Liver (tissue), 9 donors: ENCODE results near the gene SOX8. TPM values are rescaled to one million over a fixed set of nuclear protein-coding genes. Genes with fewer than 3 reads are reported as not detected.

ENCODE experiments used
- DNase-seq: peaks from one replicate; pipeline ENCODE4 v3.0.0-alpha.2; 2017; ENCODE audit warnings: low spot score
- H3K27ac ChIP-seq, 2 donors: one replicate each; pipeline ENCODE4 v1.7.0; 2013; ENCODE audit warnings: inconsistent platforms in 2 of 2, low read length in 2 of 2, control low read depth in 1 of 2, low read depth in 1 of 2, mild to moderate bottlenecking in 1 of 2
- H3K27me3 ChIP-seq, 4 donors: one replicate each; pipeline versions ENCODE4 v1.6.1 to v1.7.0; 2013; ENCODE audit warnings: low read length in 3 of 4, inconsistent platforms in 1 of 4, mild to moderate bottlenecking in 1 of 4, moderate library complexity in 1 of 4; ENCODE audit not compliant: control insufficient read depth in 4 of 4, insufficient read depth in 4 of 4
- H3K36me3 ChIP-seq, 4 donors: one replicate each; pipeline versions ENCODE4 v1.6.1 to v1.7.0; 2013; ENCODE audit warnings: low read length in 3 of 4, mild to moderate bottlenecking in 3 of 4, low read depth in 1 of 4, moderate library complexity in 1 of 4; ENCODE audit not compliant: control insufficient read depth in 4 of 4, insufficient read depth in 3 of 4
- H3K4me1 ChIP-seq, 4 donors: one replicate each; pipeline versions ENCODE4 v1.6.1 to v1.7.0; 2013; ENCODE audit warnings: low read length in 3 of 4, mild to moderate bottlenecking in 3 of 4, moderate library complexity in 1 of 4; ENCODE audit not compliant: control insufficient read depth in 4 of 4, insufficient read depth in 4 of 4
- H3K4me3 ChIP-seq, 3 donors: one replicate each; pipeline versions ENCODE4 v1.6.1 to v1.7.0; 2013; ENCODE audit warnings: low read length in 3 of 3, control low read depth in 1 of 3, low read depth in 1 of 3, mild to moderate bottlenecking in 1 of 3
- H3K9ac ChIP-seq, 2 donors: one replicate each; pipeline ENCODE4 v1.7.0; 2013; ENCODE audit warnings: low read length in 2 of 2, mild to moderate bottlenecking in 2 of 2, moderate library complexity in 2 of 2, control low read depth in 1 of 2, low read depth in 1 of 2
- H3K9me3 ChIP-seq, 4 donors: one replicate each; pipeline versions ENCODE4 v1.6.1 to v1.7.0; 2013; ENCODE audit warnings: low read length in 3 of 4; ENCODE audit not compliant: control insufficient read depth in 4 of 4
- ATF3 ChIP-seq: IDR thresholded peaks from 2 replicates; pipeline ENCODE4 v1.6.1; 2016; ENCODE audit warnings: antibody characterized with exemption
- CTCF ChIP-seq: fragments of 150-350 bp; IDR thresholded peaks from 2 replicates; pipeline ENCODE4 v1.5.1; 2017; ENCODE audit warnings: improper control_type of control experiment, low read depth, low read length; ENCODE audit not compliant: missing input control
- EGR1 ChIP-seq, 2 donors: IDR thresholded peaks; 2 replicates each; pipeline ENCODE4 v1.6.1; 2016 to 2018; ENCODE audit warnings: antibody characterized with exemption in 2 of 2, low read depth in 2 of 2
- FOXA1 ChIP-seq: IDR thresholded peaks from 2 replicates; pipeline ENCODE4 v1.6.1; 2016; ENCODE audit warnings: antibody characterized with exemption
- FOXA2 ChIP-seq: IDR thresholded peaks from 2 replicates; pipeline ENCODE4 v1.6.1; 2016; ENCODE audit warnings: antibody characterized with exemption
- GABPA ChIP-seq, 2 donors: IDR thresholded peaks in 1 of 2; conservative IDR thresholded peaks in 1 of 2; 2 replicates each; pipeline ENCODE4 v1.6.1; 2016; ENCODE audit warnings: antibody characterized with exemption in 2 of 2, mild to moderate bottlenecking in 1 of 2, moderate library complexity in 1 of 2
- HNF4A ChIP-seq, 2 donors: conservative IDR thresholded peaks; 2 replicates each; pipeline ENCODE4 v1.6.1; 2016; ENCODE audit warnings: antibody characterized with exemption in 2 of 2, mild to moderate bottlenecking in 2 of 2
- HNF4G ChIP-seq: IDR thresholded peaks from 2 replicates; pipeline ENCODE4 v1.6.1; 2016; ENCODE audit warnings: antibody characterized with exemption
- JUND ChIP-seq, 2 donors: IDR thresholded peaks; 2 replicates each; pipeline ENCODE4 v1.6.1; 2016; ENCODE audit warnings: antibody characterized with exemption in 2 of 2
- RAD21 ChIP-seq, 2 donors: IDR thresholded peaks; 2 replicates each; pipeline ENCODE4 v1.6.1; 2016; ENCODE audit warnings: antibody characterized with exemption in 2 of 2, mild to moderate bottlenecking in 2 of 2
- RXRA ChIP-seq, 2 donors: IDR thresholded peaks; 2 replicates each; pipeline ENCODE4 v1.6.1; 2017 to 2018; ENCODE audit warnings: antibody characterized with exemption in 2 of 2, mild to moderate bottlenecking in 1 of 2
- SP1 ChIP-seq: IDR thresholded peaks from 2 replicates; pipeline ENCODE4 v1.6.1; 2018; ENCODE audit warnings: antibody characterized with exemption, mild to moderate bottlenecking
- TAF1 ChIP-seq: conservative IDR thresholded peaks from 2 replicates; pipeline ENCODE4 v1.6.1; 2016; ENCODE audit warnings: antibody characterized with exemption, mild to moderate bottlenecking
- YY1 ChIP-seq: IDR thresholded peaks from 2 replicates; pipeline ENCODE4 v1.6.1; 2016; ENCODE audit warnings: antibody characterized with exemption, mild to moderate bottlenecking
- WGBS: extraction: QIAGEN DNeasy Blood & Tissue Kit; methylation state at CpG from one replicate; pipeline ENCODE4 v1.1.7; 2013; 5-methylcytosine and 5-hydroxymethylcytosine counted together
- polyA plus RNA-seq, 2 donors: library from polyadenylated mRNA; stranded (reverse) in 1 of 2; unstranded in 1 of 2; fragments of 200-250 nt in 1 of 2; fragments of >200 nt in 1 of 2; fragmentation: Nextera tagmentation in 1 of 2; extraction: Ambion mirVana in 1 of 2; gene quantifications; one replicate each; pipeline versions ENCODE4 v1.2.1 to v1.2.3, GENCODE V29; 2013 to 2015
- total RNA-seq, 2 donors: library from RNA; depleted of rRNA; stranded (reverse); fragments of >200 nt; gene quantifications; one replicate each; pipeline ENCODE4 v1.2.3, GENCODE V29; 2014
- TF ChIP-seq, protein P1 (sequence below): IDR thresholded peaks from 2 replicates; pipeline ENCODE4 v1.6.1; 2016; ENCODE audit warnings: antibody characterized with exemption
- TF ChIP-seq, protein P2 (sequence below): IDR thresholded peaks from 2 replicates; pipeline ENCODE4 v1.6.1; 2016; ENCODE audit warnings: antibody characterized with exemption, mild to moderate bottlenecking
- TF ChIP-seq, protein P3 (sequence below): IDR thresholded peaks from 2 replicates; pipeline ENCODE4 v1.6.1; 2016; ENCODE audit warnings: antibody characterized with exemption
- donor health status: healthy.
- donor health status: healthy.
- donor health status: healthy.
- donor health status: healthy.
- donor health status: healthy.

The SOX8 gene
- total and polyA plus RNA-seq, 4 donors, result 0.05 to 0.33 (median 0.17) TPM; not detected in 1

DNA sequence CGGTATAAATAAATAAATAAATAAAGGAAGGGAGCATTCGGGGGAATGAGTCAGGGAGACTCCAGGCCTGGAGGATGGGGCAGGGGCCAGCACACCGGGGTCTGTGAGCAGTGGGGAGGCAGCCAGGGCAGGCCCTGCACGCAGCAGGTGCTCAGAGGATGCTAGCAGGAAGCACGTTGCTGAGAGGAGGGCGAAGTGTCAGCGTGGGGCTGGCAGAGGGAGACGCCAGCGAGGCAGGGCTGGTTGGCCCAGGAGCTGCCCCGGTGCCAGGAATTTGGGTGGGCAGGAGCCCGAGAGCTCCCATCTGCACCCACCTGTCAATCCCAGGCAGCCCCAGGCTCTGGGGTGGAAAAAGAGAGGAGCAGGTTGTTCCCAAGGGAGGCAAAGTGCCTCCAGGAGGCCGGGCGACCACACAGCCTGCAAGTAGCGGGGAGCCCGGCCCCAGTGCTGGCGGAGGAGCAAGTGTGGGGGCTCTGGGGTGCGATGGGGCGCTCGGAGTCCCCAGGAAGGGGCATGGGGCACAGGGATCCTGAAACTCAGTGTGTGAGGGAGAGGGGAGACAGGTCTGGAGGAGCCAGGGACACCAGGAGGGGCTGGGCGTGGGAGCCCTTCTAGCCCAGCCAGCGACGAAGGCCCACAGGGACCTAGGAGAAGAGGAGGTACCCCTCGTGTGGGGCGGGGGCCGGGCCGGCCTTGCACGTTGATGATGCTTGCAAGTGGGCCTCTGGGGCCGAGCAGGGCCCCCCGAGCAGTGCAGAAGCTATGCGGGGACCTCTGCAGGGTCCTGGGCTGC is 28.0 kb downstream of the SOX8 start:
- TF ChIP-seq ATF3, result no peak
- TF ChIP-seq TAF1, result no peak
- TF ChIP-seq CTCF, result no peak
- TF ChIP-seq RXRA (IDR thresholded peaks at IDR 0.05), result no peak
- no peak for TF ChIP-seq YY1
- TF ChIP-seq HNF4G, result no peak
- TF ChIP-seq FOXA1, result no peak
- TF ChIP-seq EGR1 (IDR thresholded peaks at IDR 0.05; ENCODE audit: low read depth in 2 of 2), result no peak
- TF ChIP-seq SP1, result no peak
- no peak for TF ChIP-seq RAD21 (IDR thresholded peaks at IDR 0.05)
- no peak for TF ChIP-seq GABPA (IDR thresholded peaks at IDR 0.05 in 1 of 2, conservative IDR thresholded peaks at IDR 0.05 in 1 of 2)
- TF ChIP-seq, protein P1, sequence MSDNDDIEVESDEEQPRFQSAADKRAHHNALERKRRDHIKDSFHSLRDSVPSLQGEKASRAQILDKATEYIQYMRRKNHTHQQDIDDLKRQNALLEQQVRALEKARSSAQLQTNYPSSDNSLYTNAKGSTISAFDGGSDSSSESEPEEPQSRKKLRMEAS, result no peak
- TF ChIP-seq, protein P2, sequence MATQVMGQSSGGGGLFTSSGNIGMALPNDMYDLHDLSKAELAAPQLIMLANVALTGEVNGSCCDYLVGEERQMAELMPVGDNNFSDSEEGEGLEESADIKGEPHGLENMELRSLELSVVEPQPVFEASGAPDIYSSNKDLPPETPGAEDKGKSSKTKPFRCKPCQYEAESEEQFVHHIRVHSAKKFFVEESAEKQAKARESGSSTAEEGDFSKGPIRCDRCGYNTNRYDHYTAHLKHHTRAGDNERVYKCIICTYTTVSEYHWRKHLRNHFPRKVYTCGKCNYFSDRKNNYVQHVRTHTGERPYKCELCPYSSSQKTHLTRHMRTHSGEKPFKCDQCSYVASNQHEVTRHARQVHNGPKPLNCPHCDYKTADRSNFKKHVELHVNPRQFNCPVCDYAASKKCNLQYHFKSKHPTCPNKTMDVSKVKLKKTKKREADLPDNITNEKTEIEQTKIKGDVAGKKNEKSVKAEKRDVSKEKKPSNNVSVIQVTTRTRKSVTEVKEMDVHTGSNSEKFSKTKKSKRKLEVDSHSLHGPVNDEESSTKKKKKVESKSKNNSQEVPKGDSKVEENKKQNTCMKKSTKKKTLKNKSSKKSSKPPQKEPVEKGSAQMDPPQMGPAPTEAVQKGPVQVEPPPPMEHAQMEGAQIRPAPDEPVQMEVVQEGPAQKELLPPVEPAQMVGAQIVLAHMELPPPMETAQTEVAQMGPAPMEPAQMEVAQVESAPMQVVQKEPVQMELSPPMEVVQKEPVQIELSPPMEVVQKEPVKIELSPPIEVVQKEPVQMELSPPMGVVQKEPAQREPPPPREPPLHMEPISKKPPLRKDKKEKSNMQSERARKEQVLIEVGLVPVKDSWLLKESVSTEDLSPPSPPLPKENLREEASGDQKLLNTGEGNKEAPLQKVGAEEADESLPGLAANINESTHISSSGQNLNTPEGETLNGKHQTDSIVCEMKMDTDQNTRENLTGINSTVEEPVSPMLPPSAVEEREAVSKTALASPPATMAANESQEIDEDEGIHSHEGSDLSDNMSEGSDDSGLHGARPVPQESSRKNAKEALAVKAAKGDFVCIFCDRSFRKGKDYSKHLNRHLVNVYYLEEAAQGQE, result no peak
- no peak for TF ChIP-seq HNF4A (conservative IDR thresholded peaks at IDR 0.05)
- TF ChIP-seq JUND (IDR thresholded peaks at IDR 0.05), result no peak
- no peak for TF ChIP-seq FOXA2
- TF ChIP-seq, protein P3, sequence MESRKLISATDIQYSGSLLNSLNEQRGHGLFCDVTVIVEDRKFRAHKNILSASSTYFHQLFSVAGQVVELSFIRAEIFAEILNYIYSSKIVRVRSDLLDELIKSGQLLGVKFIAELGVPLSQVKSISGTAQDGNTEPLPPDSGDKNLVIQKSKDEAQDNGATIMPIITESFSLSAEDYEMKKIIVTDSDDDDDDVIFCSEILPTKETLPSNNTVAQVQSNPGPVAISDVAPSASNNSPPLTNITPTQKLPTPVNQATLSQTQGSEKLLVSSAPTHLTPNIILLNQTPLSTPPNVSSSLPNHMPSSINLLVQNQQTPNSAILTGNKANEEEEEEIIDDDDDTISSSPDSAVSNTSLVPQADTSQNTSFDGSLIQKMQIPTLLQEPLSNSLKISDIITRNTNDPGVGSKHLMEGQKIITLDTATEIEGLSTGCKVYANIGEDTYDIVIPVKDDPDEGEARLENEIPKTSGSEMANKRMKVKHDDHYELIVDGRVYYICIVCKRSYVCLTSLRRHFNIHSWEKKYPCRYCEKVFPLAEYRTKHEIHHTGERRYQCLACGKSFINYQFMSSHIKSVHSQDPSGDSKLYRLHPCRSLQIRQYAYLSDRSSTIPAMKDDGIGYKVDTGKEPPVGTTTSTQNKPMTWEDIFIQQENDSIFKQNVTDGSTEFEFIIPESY, result no peak
- Histone ChIP-seq H3K4me3 (no peak overlapping the region), H3K27me3 (no peaks in the 10 kb centered on the region), H3K9ac (no peak overlapping the region), H3K9me3 (no peaks in the 10 kb centered on the region), H3K36me3 (no peaks in the 10 kb centered on the region), H3K27ac (no peak overlapping the region), H3K4me1 (no peaks in the 10 kb centered on the region)
- WGBS, result 68% methylated on average over 30 of the region's 30 CpGs
- DNase-seq, result no peak
